Measurements from ENCODE around the gene UGT8.

- TF ChIP-seq CTCF (IDR thresholded peaks at IDR 0.05) (no peak), EZH2 (IDR thresholded peaks at IDR 0.05; ENCODE audit: borderline replicate concordance, insufficient read depth, low read depth, low read length, poor library complexity, severe bottlenecking) (no peak)
Measured at GRCh38 chr4:114607056-114607455, 8.4 kb downstream of the UGT8 start.

Measured in B cell (primary cell).